HG03060 (cell line): Measurements from ENCODE around the gene FGF9.

Experiments
- ATAC-seq: cut with Tn5 transposase; IDR thresholded peaks from one replicate; pipeline ENCODE4 v1.9.1; 2021; ENCODE audit warnings: low read depth, moderate number of reproducible peaks; ENCODE audit not compliant: unreplicated experiment

The FGF9 gene

DNA sequence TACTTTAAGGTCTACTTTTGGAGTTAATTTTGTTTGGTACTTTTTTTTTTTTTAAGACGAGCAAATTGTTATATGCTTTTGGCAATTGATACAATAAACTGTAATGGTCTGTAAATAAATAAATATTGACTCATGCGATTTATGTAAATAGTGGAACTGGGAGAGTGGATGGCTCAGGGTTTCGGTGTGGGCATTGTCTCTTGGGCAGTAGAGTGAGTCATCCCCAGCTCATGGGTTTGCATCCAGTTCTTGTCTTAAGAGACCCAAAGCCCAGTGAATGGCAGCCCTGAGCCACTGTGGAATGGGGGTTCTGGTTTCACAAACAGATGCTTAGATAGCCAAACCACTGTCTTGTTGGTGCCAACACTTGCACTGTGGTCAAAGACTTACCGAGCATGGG lies 33.0 kb downstream of the FGF9 start:
- no peak for ATAC-seq

DNA sequence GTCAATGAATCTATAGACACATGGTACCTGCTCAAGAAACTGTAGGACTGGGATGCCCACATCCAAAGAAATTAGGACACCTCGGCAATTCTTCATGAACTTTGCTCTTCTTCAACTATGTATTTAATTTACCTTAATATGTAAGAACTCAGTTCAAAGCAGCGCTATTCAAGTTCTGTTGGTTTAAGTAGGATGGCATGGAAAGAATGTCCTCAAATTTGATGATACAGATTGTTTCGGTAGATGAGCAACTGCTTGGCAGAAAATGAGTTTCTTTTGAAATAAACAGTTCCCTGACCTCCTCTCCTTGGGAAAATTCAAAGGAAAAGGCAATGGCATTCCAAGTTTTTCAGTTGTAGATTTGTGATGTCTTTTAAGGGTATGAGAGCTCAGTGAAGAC lies 36.7 kb downstream of the FGF9 start:
- ATAC-seq: no peak

DNA sequence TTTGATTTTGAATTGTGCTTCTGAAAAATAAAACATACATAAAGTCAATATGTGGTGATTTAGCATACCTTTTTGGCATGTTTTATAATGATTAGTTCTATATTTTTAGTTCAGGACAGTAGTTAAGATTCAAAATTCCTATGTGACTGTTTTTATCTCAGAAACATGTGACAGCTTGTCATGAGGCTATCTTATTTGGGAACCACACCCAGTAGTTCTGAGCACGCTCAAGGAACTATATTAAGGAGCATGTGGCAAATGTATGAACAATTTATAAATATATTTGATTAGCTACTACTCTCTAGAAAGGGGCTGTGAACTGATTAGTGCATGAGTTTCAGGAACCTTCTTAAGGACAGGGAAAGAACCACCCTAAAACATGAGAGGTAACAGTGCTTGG lies 38.8 kb downstream of the FGF9 start:
- ATAC-seq: no peak

DNA sequence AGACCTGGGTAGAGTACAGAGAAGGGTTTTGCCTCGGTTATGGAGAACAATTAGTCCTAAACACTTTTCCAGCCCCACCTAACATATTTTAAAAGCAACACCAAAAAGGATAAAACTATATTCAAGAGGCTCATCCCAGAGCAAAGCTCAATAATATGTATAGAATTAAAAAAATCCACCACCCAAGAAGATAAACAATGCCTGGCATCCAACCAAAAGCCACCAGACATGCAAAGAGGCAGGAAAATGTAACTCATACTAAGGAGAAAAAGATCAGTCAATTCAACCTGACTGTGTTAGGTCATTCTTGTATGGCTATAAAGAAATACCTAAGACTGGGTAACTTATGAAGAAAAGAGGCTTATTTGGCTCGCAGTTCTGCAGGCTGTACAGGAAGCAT lies 39.3 kb downstream of the FGF9 start:
- no peak for ATAC-seq

DNA sequence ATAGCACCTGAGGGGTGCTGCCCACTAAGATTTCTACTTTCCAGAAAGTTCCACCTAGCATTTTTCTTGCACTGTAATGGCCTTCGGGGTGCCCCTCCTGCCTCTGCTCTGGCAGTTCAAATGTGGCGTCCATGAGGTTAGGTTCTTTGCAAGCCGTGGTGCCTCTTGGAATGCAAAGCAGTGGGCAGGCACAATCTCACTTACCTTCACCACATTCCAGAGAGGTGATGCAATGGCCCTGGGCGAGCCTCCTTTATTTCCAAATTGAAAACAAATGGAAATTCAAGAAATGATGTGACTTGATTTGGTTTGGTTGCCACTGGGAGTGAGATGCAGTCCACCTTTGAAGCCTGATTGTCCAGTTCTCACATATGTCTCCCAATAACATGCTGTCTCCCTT lies 46.9 kb downstream of the FGF9 start:
- no peak for ATAC-seq

DNA sequence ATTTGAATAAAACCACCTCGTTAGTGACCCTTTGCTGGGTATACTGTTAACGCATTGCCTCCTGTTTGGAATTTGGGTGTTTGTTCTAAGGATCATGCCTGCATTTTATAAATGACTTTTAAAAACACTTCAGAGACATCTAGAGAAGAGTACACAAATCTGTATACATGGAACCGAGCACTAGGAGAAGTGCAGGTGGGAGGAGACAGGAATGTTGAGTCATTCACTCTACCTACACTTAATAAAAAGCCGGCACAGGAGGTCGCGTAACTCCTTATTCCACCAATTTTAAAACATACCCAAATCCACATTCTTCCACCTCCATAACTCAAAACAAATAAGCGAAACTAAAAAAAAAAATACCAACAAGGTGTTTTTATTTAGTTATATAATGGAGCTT lies 48.6 kb downstream of the FGF9 start:
- no peak for ATAC-seq

DNA sequence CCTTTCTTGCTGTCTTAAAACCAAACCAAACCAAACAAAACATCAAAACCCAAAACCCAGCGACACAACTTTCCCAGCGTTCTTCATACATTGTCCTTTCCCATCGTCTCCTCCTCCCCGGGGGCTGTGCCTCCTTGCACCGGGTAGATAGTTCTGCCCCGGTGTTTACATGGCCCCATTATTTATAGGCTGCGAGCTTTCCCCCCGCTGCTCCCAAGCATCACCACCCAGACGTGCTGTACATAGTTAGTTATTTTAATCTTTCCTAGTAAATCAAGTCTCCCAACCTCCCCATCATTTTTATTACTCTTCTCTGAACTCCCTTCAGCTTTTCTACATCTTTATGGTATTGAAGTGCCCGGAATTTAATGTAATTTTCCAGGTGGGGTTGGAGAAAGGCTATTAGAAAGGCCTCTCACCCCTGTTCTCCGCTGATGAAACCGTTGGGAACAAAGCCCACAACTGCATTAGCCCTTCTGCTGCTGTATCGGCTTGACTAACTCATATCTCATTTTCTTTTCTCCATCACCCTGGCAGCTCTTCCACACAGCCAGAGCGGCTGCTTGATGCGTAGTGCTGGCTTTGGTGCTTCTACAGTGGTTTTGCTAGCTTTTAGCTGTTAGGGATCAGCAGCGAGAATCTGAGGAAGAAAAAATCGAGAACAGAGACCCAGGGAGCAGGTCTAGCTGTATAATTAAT lies 53.1 kb downstream of the FGF9 start:
- ATAC-seq: no peak

DNA sequence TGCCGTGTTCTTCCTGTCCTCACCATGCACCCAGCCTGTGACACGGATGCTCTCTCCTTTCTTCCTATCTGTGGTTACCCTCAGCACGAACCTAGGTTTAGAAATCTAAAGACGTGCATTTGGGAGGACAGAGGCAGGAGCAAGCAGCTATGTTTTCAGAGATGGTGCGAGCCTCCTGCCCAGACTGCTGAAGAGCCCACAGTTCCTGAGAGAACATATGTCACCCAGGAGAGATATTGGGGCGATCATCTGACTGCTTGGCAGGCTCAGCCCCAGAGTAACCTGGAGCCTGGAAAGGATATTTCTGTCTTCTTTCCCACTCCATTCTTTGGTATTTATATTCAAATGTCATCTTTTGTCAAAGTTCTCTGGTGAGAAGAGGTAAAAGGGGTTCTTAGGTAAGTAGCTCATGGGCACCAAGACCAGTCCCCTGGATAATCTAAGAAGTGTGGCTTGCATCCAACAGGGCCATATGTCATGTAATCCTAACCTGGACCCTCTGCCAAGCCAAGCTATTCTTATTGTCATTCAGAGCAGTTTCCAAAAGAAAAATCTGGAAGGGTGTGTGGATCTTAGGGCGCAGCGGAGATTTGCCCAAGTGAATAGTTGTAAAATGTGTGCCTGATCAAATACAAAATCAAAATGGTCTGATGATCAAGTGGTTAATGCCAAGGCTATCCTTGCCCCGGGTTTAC lies 59.5 kb downstream of the FGF9 start:
- ATAC-seq: no peak

DNA sequence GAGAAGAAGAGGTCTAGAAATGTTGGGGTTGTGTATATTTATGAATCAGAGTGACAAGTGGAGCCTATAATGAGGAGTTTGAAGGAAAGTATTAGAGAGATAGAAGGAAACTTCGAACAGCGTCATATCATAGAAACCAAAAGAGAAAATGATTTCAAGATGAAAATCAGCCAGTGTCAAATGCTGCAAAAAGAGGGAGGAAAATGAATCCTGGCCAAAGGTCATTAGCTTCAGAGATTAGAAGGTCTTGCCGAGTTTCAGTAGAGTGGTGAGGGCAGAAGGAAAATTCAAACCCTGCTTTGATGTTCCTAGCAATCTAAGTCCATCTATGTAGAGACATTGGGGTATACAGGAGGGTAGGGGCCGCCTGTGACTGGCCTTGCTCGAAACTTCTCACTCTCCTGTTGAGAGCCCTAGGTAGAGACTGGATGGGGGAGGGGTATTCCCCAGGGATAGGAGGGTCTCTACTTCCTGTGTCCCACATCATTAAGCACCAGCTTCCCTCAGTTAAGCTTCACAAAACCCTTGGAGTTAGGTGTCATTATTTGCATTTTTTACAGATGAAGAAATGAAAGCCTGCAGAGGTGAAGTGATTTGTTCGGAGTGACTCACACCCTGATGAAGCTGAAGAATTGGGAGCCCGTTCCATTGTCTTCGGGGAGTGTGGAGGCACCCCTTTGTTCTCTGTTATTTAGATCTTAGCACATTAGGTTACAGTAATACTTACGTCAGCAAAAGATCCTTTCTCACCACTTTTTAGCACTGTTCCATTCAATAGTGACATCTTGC lies 62.8 kb downstream of the FGF9 start:
- no peak for ATAC-seq

DNA sequence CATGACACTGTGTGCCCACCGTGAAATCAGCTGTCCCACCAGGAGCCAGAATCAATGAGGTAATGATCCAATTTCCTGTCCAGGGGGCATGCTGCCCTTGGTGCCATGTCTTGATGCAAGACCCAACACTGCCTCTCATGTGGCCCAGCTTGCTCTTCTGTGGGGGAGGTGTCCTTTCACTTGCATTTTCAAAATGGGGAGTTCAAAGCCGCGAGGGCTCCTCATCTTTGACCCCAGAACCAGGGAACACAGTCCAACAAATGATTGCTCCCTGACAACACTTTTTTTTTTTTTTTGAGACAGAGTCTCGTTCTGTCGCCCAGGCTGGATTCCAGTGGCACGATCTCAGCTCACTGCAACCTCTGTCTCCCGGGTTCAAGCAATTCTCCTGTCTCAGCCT lies 64.1 kb downstream of the FGF9 start:
- no peak for ATAC-seq

DNA sequence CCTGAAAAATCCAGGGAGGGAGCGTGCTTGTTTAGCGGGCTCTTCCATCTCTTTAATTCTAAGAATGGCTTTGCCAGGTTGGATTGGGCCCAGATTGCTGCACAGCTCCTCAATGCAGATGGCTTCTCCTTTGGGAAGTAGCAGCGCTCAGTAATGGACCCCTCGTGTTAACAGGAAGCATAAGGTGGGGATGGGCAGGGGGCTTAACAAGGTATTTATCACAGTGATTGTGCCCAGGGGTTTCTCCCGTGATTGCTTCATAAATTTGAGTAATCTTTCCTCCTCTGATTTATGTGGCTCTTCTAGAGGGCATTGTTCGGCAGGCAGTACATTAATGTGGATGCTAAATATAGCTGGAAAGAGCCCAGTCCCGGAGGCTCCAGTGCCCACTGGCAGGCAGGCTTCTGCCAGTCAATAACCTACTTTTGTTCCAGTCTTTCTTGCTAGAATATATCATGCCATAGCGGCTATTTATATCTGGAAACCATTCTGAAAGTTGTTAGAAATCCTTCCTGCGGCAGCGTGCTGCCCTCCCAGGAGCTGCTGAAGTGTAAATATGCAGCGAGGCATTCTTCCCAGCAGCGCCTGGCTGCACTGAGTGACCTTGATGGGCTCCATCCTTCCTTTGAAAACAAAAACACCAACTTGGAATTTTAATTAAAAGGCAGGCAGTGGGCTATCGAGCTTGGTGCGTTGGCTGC lies 65.0 kb downstream of the FGF9 start:
- ATAC-seq: no peak

DNA sequence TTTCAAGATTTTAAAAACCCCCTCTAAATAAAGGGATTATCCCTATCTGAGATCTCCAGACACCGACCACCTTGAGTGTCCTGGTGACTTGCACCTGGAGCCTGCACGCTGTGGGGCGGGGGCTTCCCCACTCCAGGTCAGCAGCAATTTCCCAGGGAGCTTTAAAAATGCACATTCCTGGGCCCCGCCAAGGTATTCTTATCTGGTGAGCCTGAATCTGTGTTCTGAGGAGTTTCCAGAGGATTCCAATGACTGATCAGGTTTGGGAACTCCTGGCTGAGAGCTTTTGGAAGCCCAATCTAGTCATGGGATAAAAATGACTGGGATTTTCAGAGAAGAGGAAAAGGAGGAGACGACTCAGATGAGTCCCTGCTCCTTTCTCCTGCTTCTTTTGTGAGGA lies 66.1 kb downstream of the FGF9 start:
- no peak for ATAC-seq

DNA sequence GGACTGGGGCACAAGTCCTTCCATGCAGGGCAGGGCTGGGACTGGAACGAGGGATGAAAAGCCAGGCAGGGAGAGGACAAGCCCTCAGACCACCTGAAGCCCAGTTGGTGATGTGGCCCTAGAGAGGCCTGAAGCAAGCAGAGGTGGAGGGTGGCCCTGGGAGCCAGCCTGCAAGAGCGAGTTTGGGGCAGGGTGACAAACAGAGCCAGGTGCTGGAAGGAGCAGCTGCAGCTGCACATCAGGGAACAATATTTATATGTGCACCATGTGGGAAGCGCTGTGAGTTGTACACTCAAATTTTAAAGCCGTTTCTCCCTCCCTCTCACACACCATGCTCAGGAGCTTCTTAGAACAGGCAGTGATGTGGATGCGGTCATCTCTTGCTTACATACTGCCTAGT lies 67.8 kb downstream of the FGF9 start:
- no peak for ATAC-seq

DNA sequence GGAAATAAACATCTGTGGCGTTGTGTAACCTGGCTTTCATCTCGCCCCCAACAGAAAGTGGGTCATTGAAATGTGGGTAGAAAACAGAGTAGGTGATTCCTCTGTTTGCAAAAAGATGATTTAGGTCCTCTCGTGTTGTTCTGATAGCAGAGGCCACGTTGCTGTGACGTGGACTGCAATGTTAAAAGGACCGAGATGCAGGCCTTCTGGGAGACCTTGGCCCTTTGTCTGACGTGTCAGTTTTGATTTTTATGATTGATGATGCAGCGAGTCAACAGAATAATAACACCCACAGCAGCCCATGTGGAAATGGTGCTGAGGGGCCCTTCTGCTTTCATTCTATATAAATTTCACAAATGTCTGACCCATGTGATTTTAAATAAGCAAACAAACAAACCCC lies 68.9 kb downstream of the FGF9 start:
- ATAC-seq: no peak

DNA sequence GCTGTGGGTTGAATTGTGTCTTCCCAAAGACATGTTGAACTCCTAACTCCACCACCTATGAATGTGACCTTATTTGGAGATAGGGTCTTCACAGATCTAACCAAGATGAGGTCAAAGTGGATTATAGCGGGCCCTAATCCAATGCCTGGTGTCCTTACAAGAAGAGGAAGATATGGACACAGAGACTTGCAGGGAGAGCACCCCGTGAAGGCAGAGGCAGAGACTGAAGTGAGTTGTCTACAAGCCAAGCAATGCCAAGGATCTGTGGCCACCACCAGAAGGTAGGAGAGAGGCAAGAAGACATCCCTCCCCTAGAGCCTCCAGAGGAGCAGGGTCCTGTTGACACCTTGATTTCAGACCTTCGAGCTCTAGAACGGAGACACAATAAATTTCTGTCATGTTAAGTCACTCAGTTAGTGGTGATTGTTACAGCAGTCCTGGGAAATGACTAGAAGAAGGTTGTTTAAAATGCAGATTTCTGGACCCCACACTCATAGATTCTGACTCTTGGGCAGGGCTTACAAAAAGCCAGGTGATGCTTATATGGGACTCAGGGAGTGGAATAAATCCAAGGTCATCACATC lies 70.6 kb downstream of the FGF9 start:
- no peak for ATAC-seq

DNA sequence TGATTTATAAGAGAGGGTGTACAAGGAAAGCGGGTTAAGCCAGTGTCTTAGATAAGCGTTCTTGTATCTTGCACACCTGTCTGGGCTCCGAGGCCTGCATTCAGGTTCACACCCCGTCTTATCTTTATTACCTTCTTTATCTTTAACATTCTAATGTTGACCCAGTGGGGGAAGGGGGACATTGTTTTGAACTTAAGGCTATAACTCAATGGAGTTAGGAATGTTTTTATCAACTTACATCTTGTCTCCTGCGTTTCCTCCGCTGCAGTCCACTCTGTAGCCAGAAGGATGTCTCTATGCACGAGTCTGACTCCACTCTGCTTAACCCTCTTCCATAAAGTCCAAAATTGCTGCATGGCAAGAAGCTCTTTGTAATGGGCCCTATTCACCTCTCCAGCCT lies 71.2 kb downstream of the FGF9 start:
- no peak for ATAC-seq

DNA sequence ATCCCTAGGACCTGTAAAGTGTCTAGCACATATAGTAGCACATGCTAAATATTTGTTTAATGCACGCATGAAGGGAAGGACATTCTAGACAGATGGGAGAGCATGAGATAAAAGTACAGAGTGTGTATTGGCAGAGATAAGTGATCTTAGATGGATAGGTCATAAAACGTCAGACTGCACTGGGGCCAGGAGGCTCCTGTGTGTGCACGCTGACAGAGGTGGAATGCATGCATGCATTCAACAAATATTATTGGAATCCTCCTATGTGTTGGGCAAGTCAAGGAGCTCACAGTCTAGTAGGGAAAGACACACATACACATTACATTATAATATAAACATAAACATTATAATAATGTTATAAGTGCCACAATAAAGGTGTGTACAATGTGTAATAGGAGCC lies 73.3 kb downstream of the FGF9 start:
- ATAC-seq: no peak

DNA sequence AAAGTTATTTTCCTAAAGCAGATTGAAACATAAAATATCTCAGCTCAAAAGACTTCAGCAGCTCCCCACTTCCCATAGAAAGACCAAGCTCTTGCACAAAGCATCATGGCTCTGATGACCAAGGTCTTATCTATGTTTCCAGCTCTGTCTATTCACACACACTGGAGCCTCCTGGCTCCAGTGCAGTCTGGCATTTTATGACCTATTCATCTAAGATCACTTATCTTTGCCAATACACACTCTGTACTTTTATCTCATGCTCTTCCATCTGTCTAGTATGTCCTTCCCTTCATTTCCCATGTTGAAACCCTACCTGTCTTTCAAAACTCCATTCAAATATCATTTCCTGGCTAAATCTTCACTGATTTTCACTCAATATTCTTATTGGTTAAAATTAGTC lies 74.4 kb downstream of the FGF9 start:
- no peak for ATAC-seq

DNA sequence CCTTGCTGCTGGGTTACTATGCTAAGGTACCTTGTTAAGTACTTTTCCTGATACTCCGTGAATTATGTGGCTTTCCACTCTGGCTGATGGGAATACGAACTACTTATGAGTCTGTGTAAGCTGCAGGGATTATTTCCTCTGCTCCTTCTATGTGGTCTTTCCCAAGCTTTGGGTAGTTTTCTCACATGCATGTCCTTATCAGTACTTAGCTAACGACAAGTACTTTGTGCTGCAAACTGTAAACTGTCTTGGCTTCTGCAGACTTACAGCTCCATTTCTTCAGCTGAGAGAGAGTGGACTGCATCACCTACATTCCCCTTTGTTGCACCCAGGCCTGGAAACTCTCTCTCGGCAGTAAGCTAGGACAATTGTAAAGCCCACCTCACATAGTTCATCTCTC lies 76.6 kb downstream of the FGF9 start:
- ATAC-seq: no peak

DNA sequence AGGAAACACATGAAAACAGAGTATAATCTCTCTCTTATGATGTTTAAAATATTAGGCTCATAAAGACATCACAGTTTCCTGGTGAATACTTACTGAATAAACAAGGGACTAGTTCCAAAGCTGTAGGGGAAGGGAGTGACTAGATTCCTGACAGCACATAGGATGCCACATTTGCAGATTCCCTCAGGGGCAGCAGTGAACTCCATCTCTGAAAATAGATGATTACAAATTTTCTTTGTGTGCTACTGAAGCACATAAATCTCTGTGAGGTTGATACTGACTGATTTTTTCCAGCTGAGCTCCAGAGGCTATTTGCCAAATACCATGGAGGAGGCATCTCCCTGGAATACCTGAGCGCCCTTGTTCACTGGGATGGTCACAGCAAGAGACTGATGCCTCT lies 77.3 kb downstream of the FGF9 start:
- no peak for ATAC-seq

DNA sequence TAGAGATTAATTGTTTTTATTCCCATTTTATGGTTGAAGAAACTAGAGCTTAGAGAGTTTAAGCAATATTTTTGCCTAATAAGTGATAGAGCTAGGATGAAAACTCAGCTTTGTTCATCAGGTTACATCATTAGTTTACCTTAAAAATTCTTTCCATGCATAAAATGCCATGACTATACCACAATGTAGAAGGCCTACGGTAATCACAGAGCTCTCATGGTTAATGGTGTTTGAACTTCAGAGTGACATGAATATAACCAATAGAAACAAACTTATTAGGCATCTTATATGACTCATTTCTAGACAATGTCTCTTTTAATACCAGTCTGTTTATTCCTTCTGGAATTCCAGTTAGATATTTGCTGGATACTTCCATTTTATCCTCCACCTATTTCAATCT lies 78.5 kb downstream of the FGF9 start:
- ATAC-seq: no peak
